HCT116 (cell line): ENCODE measurements around the gene GRIN3A. TPM values are rescaled to one million over a fixed set of nuclear protein-coding genes. Genes with fewer than 3 reads are reported as not detected.
"Not testable (repeated sequence)": the region's sequence is repeated elsewhere in the genome, so short reads cannot be mapped to it uniquely, and the experiment has no call there.

Source experiments
- ATAC-seq: fragments of 200-7000 bp; cut with Tn5 transposase; 2 replicates; pipeline ENCODE4 v1.9.1; 2020; ENCODE audit warnings: mild to moderate bottlenecking, moderate library complexity
- BruUV-seq: library from RNA; stranded (reverse); fragments of 400-500 nt; replicated peaks from 2 replicates; lab custom pipeline; 2021; lab: Mats Ljungman, UMichigan
- CTCF ChIA-PET: fragments of 300-600 bp; sonication (Branson Sonifier 250); formaldehyde crosslinking; loops from one replicate; lab custom pipeline; 2021; ENCODE audit warnings: antibody characterized with exemption; lab: Charles Lee
- POLR2A ChIA-PET: fragments of 300-600, 350-600 bp; sonication (Branson Sonifier 250); formaldehyde crosslinking; loops from one replicate; lab custom pipeline; 2021; ENCODE audit warnings: antibody characterized with exemption; lab: Charles Lee
- RAD21 ChIA-PET, 2 experiments: fragments of 300-600 bp; sonication (Branson Sonifier 250); formaldehyde crosslinking; loops; one replicate each; lab custom pipeline; 2023; ENCODE audit warnings: low total read pairs in 2 of 2; ENCODE audit not compliant: uncharacterized antibody in 2 of 2, unreplicated experiment in 2 of 2, low non-redundant PET in 1 of 2; lab: Charles Lee
- DNase-seq: peaks from one replicate; pipeline ENCODE4 v3.0.0-alpha.2; 2010; ENCODE audit warnings: low read depth, low spot score
- H2AFZ ChIP-seq: fragments of 200-600 bp; shearing (Covaris generic), sonication (generic); 2 replicates; pipeline ENCODE4 v1.6.1; 2017; ENCODE audit warnings: low read depth, mixed run types, mixed read lengths, antibody characterized with exemption, low read length; ENCODE audit not compliant: poor library complexity, severe bottlenecking
- H3K27ac ChIP-seq: 2 replicates; pipeline ENCODE4 v1.5.1; 2012; ENCODE audit warnings: low read depth, low read length
- H3K27me3 ChIP-seq: fragments of 200-600 bp; sonication (generic); 2 replicates; pipeline ENCODE4 v1.6.1; 2016; ENCODE audit warnings: mixed run types, low read length, mixed read lengths; ENCODE audit not compliant: insufficient read depth
- H3K36me3 ChIP-seq, 2 experiments: fragments of 200-500 bp in 1 of 2; fragments of 200-600 bp in 1 of 2; sonication (Bioruptor generic) in 1 of 2; sonication (generic) in 1 of 2; 2 replicates each; pipeline versions ENCODE4 v1.5.1 to v1.6.1; 2014 to 2016; ENCODE audit warnings: low read length in 2 of 2, inconsistent platforms in 1 of 2, mixed read lengths in 1 of 2, mixed run types in 1 of 2; ENCODE audit not compliant: insufficient read depth in 2 of 2, control insufficient read depth in 1 of 2
- H3K4me1 ChIP-seq, 2 experiments: fragments of 200-600 bp in 1 of 2; sonication (generic) in 1 of 2; 2 replicates each; pipeline versions ENCODE4 v1.5.1 to v1.6.1; 2012 to 2017; ENCODE audit warnings: low read length in 2 of 2, inconsistent platforms in 1 of 2, mild to moderate bottlenecking in 1 of 2, mixed read lengths in 1 of 2, mixed run types in 1 of 2, moderate library complexity in 1 of 2; ENCODE audit not compliant: insufficient read depth in 2 of 2, control insufficient read depth in 1 of 2
- H3K4me2 ChIP-seq: fragments of 200-600 bp; sonication (generic); 2 replicates; pipeline ENCODE4 v1.6.1; 2017; ENCODE audit warnings: mixed run types, low read length, mixed read lengths
- H3K4me3 ChIP-seq, 2 experiments: fragments of 200-600 bp in 1 of 2; sonication (generic) in 1 of 2; replicated peaks in 1 of 2; 2 replicates each; pipeline ENCODE4 v1.5.1; 2011 to 2016; ENCODE audit warnings: low read length in 2 of 2, control low read depth in 1 of 2, low read depth in 1 of 2, mild to moderate bottlenecking in 1 of 2, mixed read lengths in 1 of 2, mixed run types in 1 of 2
- H3K79me2 ChIP-seq: fragments of 200-600 bp; sonication (generic); 2 replicates; pipeline ENCODE4 v1.6.1; 2017; ENCODE audit warnings: mild to moderate bottlenecking, mixed run types, low read length, moderate library complexity, mixed read lengths; ENCODE audit not compliant: insufficient read depth
- H3K9ac ChIP-seq: fragments of 200-600 bp; sonication (generic); 2 replicates; pipeline ENCODE4 v1.6.1; 2016; ENCODE audit warnings: low read length, mixed read lengths
- H3K9me2 ChIP-seq: fragments of 200-600 bp; sonication (generic), shearing (Covaris generic); 2 replicates; pipeline ENCODE4 v1.6.1; 2017; ENCODE audit warnings: mixed run types, mild to moderate bottlenecking, moderate library complexity; ENCODE audit not compliant: insufficient read depth
- H3K9me3 ChIP-seq, 2 experiments: fragments of 200-500 bp in 1 of 2; fragments of 200-600 bp in 1 of 2; sonication (Bioruptor generic) in 1 of 2; sonication (generic) in 1 of 2; 2 replicates each; pipeline ENCODE4 v1.6.1; 2014 to 2017; ENCODE audit warnings: low read length in 2 of 2, mixed read lengths in 2 of 2, inconsistent platforms in 1 of 2, low read depth in 1 of 2, mild to moderate bottlenecking in 1 of 2, mixed run types in 1 of 2, moderate library complexity in 1 of 2; ENCODE audit not compliant: control insufficient read depth in 1 of 2, insufficient read depth in 1 of 2
- H4K20me1 ChIP-seq: fragments of 200-600 bp; sonication (generic), shearing (Covaris generic); 2 replicates; pipeline ENCODE4 v1.6.1; 2017; ENCODE audit warnings: mixed run types, mild to moderate bottlenecking, moderate library complexity; ENCODE audit not compliant: insufficient read depth
- RAD21 ChIP-seq: IDR thresholded peaks from 2 replicates; pipeline ENCODE4 v1.6.1; 2012; ENCODE audit warnings: low read depth, mild to moderate bottlenecking
- SRF ChIP-seq: IDR thresholded peaks from 2 replicates; pipeline ENCODE4 v1.6.1; 2012; ENCODE audit warnings: low read depth
- TCF7L2 ChIP-seq: IDR thresholded peaks from 2 replicates; pipeline ENCODE4 v1.7.0; 2011; ENCODE audit warnings: borderline replicate concordance, inconsistent platforms; ENCODE audit not compliant: insufficient read depth, insufficient read length; ENCODE audit errors: extremely low read depth
- intact Hi-C: fragments of 100-400 bp; cut with micrococcal nuclease; formaldehyde crosslinking; loops from 2 replicates; pipeline ENCODE4 v1.10.0; 2022
- total RNA-seq: library from RNA; stranded (reverse); gene quantifications from one replicate; pipeline ENCODE4 v1.2.1, GENCODE V29; 2021; ENCODE audit not compliant: unreplicated experiment
- TF ChIP-seq, protein P1 (sequence below), 3 experiments: fragments of 200-600 bp in 1 of 3; sonication (generic) in 1 of 3; IDR thresholded peaks in 2 of 3; conservative IDR thresholded peaks in 1 of 3; 2 replicates each; pipeline ENCODE4 v1.5.1; 2012 to 2017; ENCODE audit warnings: low read depth in 2 of 3, low read length in 2 of 3, antibody characterized with exemption in 1 of 3, borderline replicate concordance in 1 of 3, control low read depth in 1 of 3, mild to moderate bottlenecking in 1 of 3, mixed read lengths in 1 of 3, mixed run types in 1 of 3, moderate library complexity in 1 of 3; ENCODE audit not compliant: insufficient read depth in 1 of 3

Gene GRIN3A
- total RNA-seq, 1 experiment from 2014 or later: not detected

DNA sequence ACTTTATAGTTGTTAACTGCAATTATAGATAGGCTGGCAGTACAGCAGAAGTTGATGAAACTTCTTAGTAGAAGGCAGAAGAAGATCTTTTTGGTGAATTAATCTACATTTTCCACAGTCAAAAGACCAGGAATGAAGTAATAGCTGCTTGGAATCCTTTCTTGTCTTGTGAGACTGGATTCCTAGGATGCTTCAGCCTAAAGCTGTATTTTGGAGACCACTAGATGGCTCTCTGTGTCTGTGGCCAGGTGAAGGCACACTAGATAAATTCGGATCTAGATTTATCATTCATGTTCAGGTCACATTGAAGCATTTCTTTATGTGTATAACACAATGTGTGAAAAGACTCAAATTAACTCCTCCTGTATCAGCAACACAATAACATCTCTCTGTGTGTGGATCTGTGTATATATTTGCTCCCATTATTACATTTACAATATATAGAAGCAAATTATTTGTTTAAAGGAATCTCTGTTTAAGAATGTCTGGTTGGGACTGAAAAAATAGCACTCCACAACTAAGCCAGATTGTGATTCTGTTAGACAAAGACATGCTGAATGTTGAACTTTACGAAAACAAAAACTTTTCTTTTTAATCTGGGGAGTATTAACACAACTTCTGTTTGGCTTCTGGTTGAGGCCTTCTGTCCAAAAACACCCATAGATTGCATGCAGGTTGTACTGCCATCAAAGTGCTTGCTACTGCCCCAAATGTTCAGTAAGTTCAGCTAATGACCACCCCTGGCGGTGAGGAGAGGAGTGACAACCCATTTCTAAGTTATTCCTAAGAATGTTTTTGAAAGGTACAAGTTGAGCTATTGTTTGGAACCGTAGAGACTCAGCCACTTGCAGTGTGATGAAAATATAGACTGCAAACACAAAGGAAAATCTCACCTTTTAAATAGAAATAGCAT lies 10.6 kb downstream of the GRIN3A start:
- no peak overlapping the region for H3K4me2 ChIP-seq
- H3K9me2 ChIP-seq: no peaks in the 10 kb centered on the region
- POLR2A ChIA-PET: no interaction called here
- no peaks in the 10 kb centered on the region for H3K27me3 ChIP-seq
- DNase-seq (no peak), ATAC-seq (peak; percentile 81)
- H4K20me1 ChIP-seq: no peaks in the 10 kb centered on the region
- CTCF ChIA-PET: interaction anchor here (0.6 to 1.6 kb wide), 9 partner anchors 14 to 340 kb away, joined by 3 to 5 read pairs (median 3); no protein-coding TSS in a partner anchor
- H3K9ac ChIP-seq: no peak overlapping the region
- intact Hi-C loops: loop anchor here (5.0 to 10.0 kb wide), 2 partner anchors 126 to 283 kb away; no protein-coding TSS in a partner anchor
- no TSS peak for BruUV-seq
- TF ChIP-seq RAD21: peak; percentile 45
- TF ChIP-seq TCF7L2: no peak
- TF ChIP-seq, protein P1, sequence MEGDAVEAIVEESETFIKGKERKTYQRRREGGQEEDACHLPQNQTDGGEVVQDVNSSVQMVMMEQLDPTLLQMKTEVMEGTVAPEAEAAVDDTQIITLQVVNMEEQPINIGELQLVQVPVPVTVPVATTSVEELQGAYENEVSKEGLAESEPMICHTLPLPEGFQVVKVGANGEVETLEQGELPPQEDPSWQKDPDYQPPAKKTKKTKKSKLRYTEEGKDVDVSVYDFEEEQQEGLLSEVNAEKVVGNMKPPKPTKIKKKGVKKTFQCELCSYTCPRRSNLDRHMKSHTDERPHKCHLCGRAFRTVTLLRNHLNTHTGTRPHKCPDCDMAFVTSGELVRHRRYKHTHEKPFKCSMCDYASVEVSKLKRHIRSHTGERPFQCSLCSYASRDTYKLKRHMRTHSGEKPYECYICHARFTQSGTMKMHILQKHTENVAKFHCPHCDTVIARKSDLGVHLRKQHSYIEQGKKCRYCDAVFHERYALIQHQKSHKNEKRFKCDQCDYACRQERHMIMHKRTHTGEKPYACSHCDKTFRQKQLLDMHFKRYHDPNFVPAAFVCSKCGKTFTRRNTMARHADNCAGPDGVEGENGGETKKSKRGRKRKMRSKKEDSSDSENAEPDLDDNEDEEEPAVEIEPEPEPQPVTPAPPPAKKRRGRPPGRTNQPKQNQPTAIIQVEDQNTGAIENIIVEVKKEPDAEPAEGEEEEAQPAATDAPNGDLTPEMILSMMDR (IDR thresholded peaks at IDR 0.05 in 2 of 3, conservative IDR thresholded peaks at IDR 0.05 in 1 of 3; ENCODE audit: borderline replicate concordance in 1 of 3, insufficient read depth in 1 of 3, low read depth in 2 of 3, low read length in 2 of 3): peak; percentile 24 to 63 (median 61); a peak in 4 of 6 replicates
- no peak for TF ChIP-seq SRF
- no peaks in the 10 kb centered on the region for H3K36me3 ChIP-seq
- H3K79me2 ChIP-seq: no peaks in the 10 kb centered on the region
- RAD21 ChIA-PET: no interaction called here
- no peaks in the 10 kb centered on the region for H3K4me1 ChIP-seq
- no peak overlapping the region for H3K4me3 ChIP-seq
- H2AFZ ChIP-seq: no peak overlapping the region
- no peak overlapping the region for H3K27ac ChIP-seq
- H3K9me3 ChIP-seq: no peaks in the 10 kb centered on the region

DNA sequence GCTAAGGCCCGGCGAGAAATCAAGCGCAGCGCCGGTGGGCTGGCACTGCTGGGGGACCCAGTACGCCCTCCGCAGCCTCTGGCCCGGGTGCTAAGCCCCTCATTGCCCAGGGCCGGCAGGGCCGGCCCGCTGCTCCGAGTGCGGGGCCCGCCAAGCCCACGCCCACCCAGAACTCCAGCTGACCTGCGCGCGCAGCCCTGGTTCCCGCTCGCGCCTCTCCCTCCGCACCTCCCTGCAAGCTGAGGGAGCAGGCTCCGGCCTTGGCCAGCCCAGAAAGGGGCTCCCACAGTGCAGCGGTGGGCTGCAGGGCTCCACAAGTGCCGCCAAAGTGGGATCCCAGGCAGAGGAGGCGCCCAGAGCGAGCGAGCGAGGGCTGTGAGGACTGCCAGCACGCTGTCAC lies 14.2 kb downstream of the GRIN3A start:
- H2AFZ ChIP-seq, H3K9ac ChIP-seq, POLR2A ChIA-PET, DNase-seq, H3K27ac ChIP-seq, H3K4me3 ChIP-seq, BruUV-seq, ATAC-seq, H3K27me3 ChIP-seq, H3K4me2 ChIP-seq, H3K4me1 ChIP-seq, H4K20me1 ChIP-seq, RAD21 ChIA-PET, H3K9me2 ChIP-seq, H3K36me3 ChIP-seq, H3K79me2 ChIP-seq, H3K9me3 ChIP-seq: not testable (repeated sequence)
- intact Hi-C loops: loop anchor here (10.0 kb wide), 1 partner anchor 279 kb away; no protein-coding TSS in a partner anchor
- CTCF ChIA-PET: interaction anchor here (1.2 kb wide), 1 partner anchor 12 kb away, joined by 3 read pairs; no protein-coding TSS in a partner anchor
